B cell (primary cell): ENCODE measurements around the gene SRP19. TPM values are rescaled to one million over a fixed set of nuclear protein-coding genes. Genes with fewer than 3 reads are reported as not detected.
A peak's percentile ranks its signal among the peaks of the same experiment; 100 is the strongest.
"Not testable (repeated sequence)": the region's sequence is repeated elsewhere in the genome, so short reads cannot be mapped to it uniquely, and the experiment has no call there.

ENCODE experiments used
- ATAC-seq: fragments of 200-7000 bp; cut with Tn5 transposase; one replicate; pipeline ENCODE4 v1.10.0; 2021; ENCODE audit warnings: low read depth, mild to moderate bottlenecking, moderate number of reproducible peaks, moderate library complexity
- CTCF ChIA-PET: fragments of 350-600 bp; sonication (Branson Sonifier 250); formaldehyde crosslinking; loops from one replicate; lab custom pipeline; 2021; ENCODE audit warnings: antibody characterized with exemption, inconsistent platforms; lab: Charles Lee
- POLR2A ChIA-PET: fragments of 350-600 bp; sonication (Branson Sonifier 250); formaldehyde crosslinking; loops from one replicate; lab custom pipeline; 2021; ENCODE audit warnings: antibody characterized with exemption; lab: Charles Lee
- DNase-seq: peaks from one replicate; pipeline ENCODE4 v3.0.0; 2013
- H2AFZ ChIP-seq: 2 replicates; pipeline ENCODE4 v1.6.1; 2012; ENCODE audit warnings: mild to moderate bottlenecking, low read depth, low read length; ENCODE audit not compliant: insufficient read depth, poor library complexity, severe bottlenecking
- H3K27ac ChIP-seq, 2 donors: 1 replicate in 1 of 2; 2 replicates in 1 of 2; pipeline ENCODE4 v1.5.1; 2012 to 2013; ENCODE audit warnings: low read length in 2 of 2, mild to moderate bottlenecking in 2 of 2, moderate library complexity in 1 of 2
- H3K27me3 ChIP-seq, 4 experiments: fragments of 200-600 bp in 1 of 4; sonication (generic) in 1 of 4; replicated peaks in 1 of 4; 1 replicate in 2 of 4; 2 replicates in 2 of 4; pipeline versions ENCODE4 v1.6.1 to v1.7.0; 2013 to 2016; ENCODE audit warnings: low read length in 3 of 4, mild to moderate bottlenecking in 2 of 4, mixed read lengths in 1 of 4, moderate library complexity in 1 of 4; ENCODE audit not compliant: insufficient read depth in 4 of 4, control insufficient read depth in 3 of 4; ENCODE audit errors: control extremely low read depth in 1 of 4
- H3K36me3 ChIP-seq, 2 experiments: replicated peaks in 1 of 2; 1 replicate in 1 of 2; 2 replicates in 1 of 2; pipeline versions ENCODE4 v1.6.1 to v1.7.1; 2013; ENCODE audit warnings: low read length in 1 of 2; ENCODE audit not compliant: insufficient read depth in 2 of 2, control insufficient read depth in 1 of 2; ENCODE audit errors: control extremely low read depth in 1 of 2, extremely low read depth in 1 of 2
- H3K4me1 ChIP-seq, 2 donors: fragments of 200-600 bp in 1 of 2; sonication (generic) in 1 of 2; 1 replicate in 1 of 2; 2 replicates in 1 of 2; pipeline versions ENCODE4 v1.5.1 to v1.6.1; 2013 to 2017; ENCODE audit warnings: low read length in 2 of 2; ENCODE audit not compliant: control insufficient read depth in 2 of 2, insufficient read depth in 2 of 2
- H3K4me2 ChIP-seq: replicated peaks from 2 replicates; pipeline ENCODE3; 2012; ENCODE audit warnings: mild to moderate bottlenecking, low read depth, low read length; ENCODE audit not compliant: poor library complexity, severe bottlenecking
- H3K4me3 ChIP-seq, 5 experiments: fragments of 200-600 bp in 1 of 5; sonication (generic) in 1 of 5; 1 replicate in 3 of 5; 2 replicates in 2 of 5; pipeline versions ENCODE4 v1.5.1 to v1.7.0; 2011 to 2016; ENCODE audit warnings: low read length in 4 of 5, mild to moderate bottlenecking in 4 of 5, low read depth in 2 of 5, control low read depth in 1 of 5, moderate library complexity in 1 of 5; ENCODE audit not compliant: insufficient read depth in 1 of 5; ENCODE audit errors: control extremely low read depth in 1 of 5, extremely low read depth in 1 of 5
- H3K79me2 ChIP-seq: fragments of 200-600 bp; sonication (generic); one replicate; pipeline ENCODE4 v1.6.0; 2016; ENCODE audit warnings: low read length; ENCODE audit not compliant: control insufficient read depth, insufficient read depth
- H3K9ac ChIP-seq: fragments of 200-600 bp; sonication (generic); 2 replicates; pipeline ENCODE4 v1.6.1; 2017; ENCODE audit warnings: mild to moderate bottlenecking, low read length, moderate library complexity
- H3K9me3 ChIP-seq, 3 donors: one replicate each; pipeline versions ENCODE4 v1.6.1 to v1.7.1; 2013; ENCODE audit warnings: low read length in 2 of 3; ENCODE audit not compliant: control insufficient read depth in 2 of 3, insufficient read depth in 1 of 3; ENCODE audit errors: control extremely low read depth in 1 of 3
- H4K20me1 ChIP-seq: 2 replicates; pipeline ENCODE4 v1.6.0; 2012; ENCODE audit warnings: mild to moderate bottlenecking, low read length; ENCODE audit not compliant: insufficient read depth, control insufficient read depth, poor library complexity, severe bottlenecking
- H3K27ac Mint-ChIP-seq: one replicate; pipeline ENCODE4 v1.8.0; 2021; ENCODE audit warnings: mixed read lengths
- H3K27me3 Mint-ChIP-seq: one replicate; pipeline ENCODE4 v1.8.0; 2021; ENCODE audit warnings: mixed read lengths
- H3K4me1 Mint-ChIP-seq: one replicate; pipeline ENCODE4 v1.8.0; 2021; ENCODE audit warnings: mixed read lengths
- H3K4me3 Mint-ChIP-seq: one replicate; pipeline ENCODE4 v1.8.0; 2021; ENCODE audit warnings: mixed read lengths
- H3K9me3 Mint-ChIP-seq: one replicate; pipeline ENCODE4 v1.8.0; 2022; ENCODE audit warnings: mixed read lengths; ENCODE audit not compliant: insufficient read depth
- CTCF ChIP-seq: fragments of 200-600 bp; IDR thresholded peaks from one replicate; pipeline ENCODE4 v1.8.0; 2022; ENCODE audit warnings: antibody characterized with exemption, mild to moderate bottlenecking
- EZH2 ChIP-seq: IDR thresholded peaks from 2 replicates; pipeline ENCODE4 v1.6.1; 2012; ENCODE audit warnings: borderline replicate concordance, low read depth, mild to moderate bottlenecking, moderate library complexity, low read length; ENCODE audit not compliant: insufficient read depth, poor library complexity, severe bottlenecking
- WGBS: methylation state at CpG from one replicate; pipeline ENCODE4 v1.1.5; 2013; ENCODE audit warnings: missing lambda C conversion rate; ENCODE audit not compliant: insufficient coverage; 5-methylcytosine and 5-hydroxymethylcytosine counted together
- intact Hi-C: fragments of 100-400 bp; cut with micrococcal nuclease; formaldehyde crosslinking; loops from one replicate; pipeline ENCODE4 v1.10.0; 2022
- polyA plus RNA-seq: library from polyadenylated mRNA; depleted of rRNA; stranded (reverse); fragments of >200 nt; gene quantifications from 2 replicates; pipeline ENCODE4 v1.2.3, GENCODE V29; 2012
- total RNA-seq, 2 donors: library from RNA; stranded (reverse); fragments of 120-200 nt in 1 of 2; gene quantifications; 1 replicate in 1 of 2; 2 replicates in 1 of 2; pipeline versions ENCODE4 v1.2.3 to v1.2.4, GENCODE V29; 2013 to 2022

Gene SRP19
- total and polyA plus RNA-seq, 2 donors (not counting 1 experiment from before 2014, with no cell fraction given): 17.7 to 41.5 TPM

- TF ChIP-seq CTCF (no peak), EZH2 (no peak)
- no peak overlapping the region for H3K9ac ChIP-seq
- H3K27me3 ChIP-seq: no peaks in the 10 kb centered on the region
- ATAC-seq: no peak
- peaks cover 14 to 16% of the 10 kb centered on the region in 2 donors for H3K4me1 ChIP-seq
- WGBS: no CpG with 5 or more reads among the region's 3 CpGs
- H3K4me3 ChIP-seq: no peak overlapping the region
- Mint-ChIP-seq H3K27me3 (no peaks in the 10 kb centered on the region), H3K9me3 (no peaks in the 10 kb centered on the region), H3K27ac (no peak overlapping the region), H3K4me1 (peaks cover 28% of the 10 kb centered on the region), H3K4me3 (no peak overlapping the region)
- peak overlapping the region in 1 of 2 donors; percentile 34 for H3K27ac ChIP-seq
- intact Hi-C loops: no loop called here
- peaks cover 45% of the 10 kb centered on the region for H4K20me1 ChIP-seq
- H3K9me3 ChIP-seq: no peaks in the 10 kb centered on the region
- CTCF ChIA-PET: interaction anchor here (1.6 kb wide), 1 partner anchor 19 kb away, joined by 4 read pairs; the partner anchor contains the start of gene REEP5
- no peak for DNase-seq
- H3K36me3 ChIP-seq: peaks cover 9 to 61% of the 10 kb centered on the region in 2 experiments
- POLR2A ChIA-PET: interaction anchor here (0.7 kb wide), 1 partner anchor 30 kb away, joined by 4 read pairs; no protein-coding TSS in a partner anchor
- H3K79me2 ChIP-seq: peaks cover 82% of the 10 kb centered on the region
- H3K4me2 ChIP-seq: no peak overlapping the region
- H2AFZ ChIP-seq: no peak overlapping the region
Observed at GRCh38 chr5:112902561-112902960, 41.5 kb downstream of the SRP19 start.

GRCh38 chr5:112904996-112905395, 43.9 kb downstream of the SRP19 start:
- not testable (repeated sequence) for H3K27me3 ChIP-seq, H3K27ac ChIP-seq, H3K4me2 ChIP-seq, H3K9me3 Mint-ChIP-seq, ATAC-seq, DNase-seq, H2AFZ ChIP-seq, H3K27me3 Mint-ChIP-seq, H3K9ac ChIP-seq, H3K9me3 ChIP-seq, H3K4me3 ChIP-seq, H3K4me3 Mint-ChIP-seq
- POLR2A ChIA-PET: interaction anchor here (0.6 kb wide), 1 partner anchor 15 kb away, joined by 5 read pairs; no protein-coding TSS in a partner anchor
- WGBS: 0% methylated on average over 1 of the region's 3 CpGs
- H3K4me1 Mint-ChIP-seq: peaks cover 31% of the 10 kb centered on the region
- Histone ChIP-seq H3K4me1 (peaks cover 14 to 16% of the 10 kb centered on the region in 2 donors), H3K79me2 (peaks cover 90% of the 10 kb centered on the region), H3K36me3 (peaks cover 6 to 55% of the 10 kb centered on the region in 2 experiments), H4K20me1 (peaks cover 50% of the 10 kb centered on the region)
- intact Hi-C loops: loop anchor here (5.0 kb wide), 1 partner anchor 57 kb away; no protein-coding TSS in a partner anchor
- H3K27ac Mint-ChIP-seq: peak overlapping the region; percentile 46
- CTCF ChIA-PET: interaction anchor here (0.5 to 1.5 kb wide), 3 partner anchors 20 to 212 kb away, joined by 3 to 4 read pairs (median 3); no protein-coding TSS in a partner anchor
